Fibroblast of villous mesenchyme (primary cell): ENCODE measurements around the gene NFASC. TPM values are rescaled to one million over a fixed set of nuclear protein-coding genes. Genes with fewer than 3 reads are reported as not detected.

Experiments
- DNase-seq: peaks from one replicate; pipeline ENCODE4 v3.0.0-alpha.2; 2010; ENCODE audit warnings: low read depth
- H3K4me3 ChIP-seq: 2 replicates; pipeline ENCODE4 v1.5.1; 2011; ENCODE audit warnings: low read depth, mild to moderate bottlenecking, low read length
- total RNA-seq: library from RNA; depleted of rRNA; stranded (reverse); fragments of >200 nt; gene quantifications from 2 replicates; pipeline ENCODE4 v1.2.3, GENCODE V29; 2012
- TF ChIP-seq, protein P1 (sequence below): IDR thresholded peaks from 2 replicates; pipeline ENCODE4 v1.5.1; 2012; ENCODE audit warnings: low read depth, mild to moderate bottlenecking, low read length; ENCODE audit not compliant: insufficient read depth

NFASC gene
- total RNA-seq, 1 donor, result 1.7 TPM

- TF ChIP-seq, protein P1, sequence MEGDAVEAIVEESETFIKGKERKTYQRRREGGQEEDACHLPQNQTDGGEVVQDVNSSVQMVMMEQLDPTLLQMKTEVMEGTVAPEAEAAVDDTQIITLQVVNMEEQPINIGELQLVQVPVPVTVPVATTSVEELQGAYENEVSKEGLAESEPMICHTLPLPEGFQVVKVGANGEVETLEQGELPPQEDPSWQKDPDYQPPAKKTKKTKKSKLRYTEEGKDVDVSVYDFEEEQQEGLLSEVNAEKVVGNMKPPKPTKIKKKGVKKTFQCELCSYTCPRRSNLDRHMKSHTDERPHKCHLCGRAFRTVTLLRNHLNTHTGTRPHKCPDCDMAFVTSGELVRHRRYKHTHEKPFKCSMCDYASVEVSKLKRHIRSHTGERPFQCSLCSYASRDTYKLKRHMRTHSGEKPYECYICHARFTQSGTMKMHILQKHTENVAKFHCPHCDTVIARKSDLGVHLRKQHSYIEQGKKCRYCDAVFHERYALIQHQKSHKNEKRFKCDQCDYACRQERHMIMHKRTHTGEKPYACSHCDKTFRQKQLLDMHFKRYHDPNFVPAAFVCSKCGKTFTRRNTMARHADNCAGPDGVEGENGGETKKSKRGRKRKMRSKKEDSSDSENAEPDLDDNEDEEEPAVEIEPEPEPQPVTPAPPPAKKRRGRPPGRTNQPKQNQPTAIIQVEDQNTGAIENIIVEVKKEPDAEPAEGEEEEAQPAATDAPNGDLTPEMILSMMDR, result no peak
- no peak for DNase-seq
- no peak overlapping the region for H3K4me3 ChIP-seq
Measured at GRCh38 chr1:204873176-204873575, 2.5 kb downstream of the NFASC start.

- TF ChIP-seq, protein P1, result no peak
- H3K4me3 ChIP-seq, result no peak overlapping the region
- DNase-seq, result no peak
Measured at GRCh38 chr1:204873714-204874113, 3.1 kb downstream of the NFASC start.

GRCh38 chr1:204874274-204874673 is 3.6 kb downstream of the NFASC start:
- H3K4me3 ChIP-seq, result no peak overlapping the region
- DNase-seq, result no peak
- TF ChIP-seq, protein P1, result no peak

DNA sequence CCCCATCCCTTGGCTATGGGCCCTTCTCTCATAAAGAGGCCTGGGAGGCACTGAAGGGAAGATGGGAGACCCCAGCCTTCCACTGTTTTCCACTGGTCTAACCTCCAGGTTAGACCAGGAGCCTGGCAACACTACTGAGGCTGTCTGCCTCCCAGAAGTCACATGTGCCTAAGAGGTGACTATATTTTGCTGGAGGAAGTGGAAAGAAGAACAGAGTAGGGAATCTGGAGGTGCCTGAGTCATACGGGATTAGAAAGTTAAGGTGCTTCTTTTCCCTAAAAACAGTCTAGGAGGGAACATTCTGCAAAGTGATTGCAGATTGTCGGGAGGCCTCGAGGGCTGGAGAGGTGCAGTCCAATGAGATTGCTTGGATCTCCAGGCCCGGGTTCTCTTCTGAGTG is 4.6 kb downstream of the NFASC start:
- no peak overlapping the region for H3K4me3 ChIP-seq
- TF ChIP-seq, protein P1, result no peak
- no peak for DNase-seq

DNA sequence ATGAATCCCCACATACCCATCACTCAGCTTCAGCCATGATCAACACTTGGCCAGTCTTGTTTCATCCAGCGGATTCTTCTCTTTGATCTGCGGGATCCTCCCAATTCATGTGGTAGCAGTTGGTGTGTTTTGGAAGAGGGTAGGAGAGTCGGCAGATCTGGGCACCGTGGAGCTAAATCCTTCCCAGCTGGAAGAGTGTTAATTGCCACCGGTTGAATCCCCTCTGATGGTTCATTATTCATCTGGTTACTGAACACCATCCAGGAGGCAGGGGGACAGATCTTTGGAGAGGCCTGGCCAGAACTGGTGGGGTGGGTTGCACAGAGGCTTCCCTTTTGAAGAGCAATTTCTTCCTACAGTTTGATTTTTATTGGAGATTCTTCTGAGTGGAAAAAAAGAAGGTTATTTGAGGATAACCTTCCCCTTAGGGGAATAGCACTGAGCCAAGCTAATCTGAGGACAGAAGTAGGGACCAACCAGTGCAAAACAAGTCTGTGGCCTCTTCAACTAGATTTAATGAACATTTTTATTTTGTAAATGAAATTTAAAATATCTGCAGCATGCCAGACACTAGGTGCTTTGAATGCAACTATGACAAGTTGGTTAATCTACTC is 8.1 kb downstream of the NFASC start:
- DNase-seq, result no peak
- no peak overlapping the region for H3K4me3 ChIP-seq
- TF ChIP-seq, protein P1, result no peak

- DNase-seq, result no peak
- no peak overlapping the region for H3K4me3 ChIP-seq
Measured at GRCh38 chr1:204879351-204879750, 8.7 kb downstream of the NFASC start.

More at GRCh38 chr1:204879351-204879750, 8.7 kb downstream of the NFASC start:
- TF ChIP-seq, protein P1, result no peak
